ENCODE data around the gene AIG1. TPM values are rescaled to one million over a fixed set of nuclear protein-coding genes. Genes with fewer than 3 reads are reported as not detected.

Gene AIG1
- total RNA-seq, 1 donor from 2014 or later = 17.5 TPM

DNA sequence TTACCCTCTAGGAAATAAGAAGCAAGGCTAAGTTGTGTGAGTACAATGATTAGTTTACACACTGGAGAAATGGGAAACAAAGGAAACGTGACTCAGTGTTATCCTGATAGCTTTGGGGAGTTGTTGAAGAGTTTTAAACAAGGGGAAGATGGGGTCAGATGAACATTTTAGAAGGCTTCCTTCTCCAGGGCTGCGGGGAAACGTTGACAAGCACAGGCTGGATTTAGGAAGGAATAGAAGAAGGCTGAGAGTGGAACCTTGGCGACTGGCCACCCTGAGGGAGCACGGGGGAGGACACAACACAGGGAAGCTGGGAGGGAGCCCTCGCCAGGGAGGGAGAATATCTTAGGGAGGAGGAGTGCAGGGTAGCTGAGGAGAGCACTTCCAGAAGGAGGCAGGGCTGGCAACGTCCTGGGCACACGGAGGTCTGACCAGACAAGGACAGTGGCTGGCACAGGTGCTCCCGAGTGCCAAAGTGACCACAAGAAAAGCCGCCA lies 134.7 kb downstream of the AIG1 start:
- Mint-ChIP-seq H3K27me3 (ENCODE audit: unreplicated experiment) (no peaks in the 10 kb centered on the region), H3K4me1 (ENCODE audit: unreplicated experiment) (no peaks in the 10 kb centered on the region), H3K4me3 (ENCODE audit: unreplicated experiment) (no peak overlapping the region), H3K36me3 (ENCODE audit: low read depth, unreplicated experiment) (no peaks in the 10 kb centered on the region), H3K27ac (ENCODE audit: unreplicated experiment) (no peak overlapping the region), H3K9me3 (ENCODE audit: unreplicated experiment) (no peaks in the 10 kb centered on the region)
- no peak for DNase-seq (ENCODE audit: low spot score)
- TF ChIP-seq, protein P1, sequence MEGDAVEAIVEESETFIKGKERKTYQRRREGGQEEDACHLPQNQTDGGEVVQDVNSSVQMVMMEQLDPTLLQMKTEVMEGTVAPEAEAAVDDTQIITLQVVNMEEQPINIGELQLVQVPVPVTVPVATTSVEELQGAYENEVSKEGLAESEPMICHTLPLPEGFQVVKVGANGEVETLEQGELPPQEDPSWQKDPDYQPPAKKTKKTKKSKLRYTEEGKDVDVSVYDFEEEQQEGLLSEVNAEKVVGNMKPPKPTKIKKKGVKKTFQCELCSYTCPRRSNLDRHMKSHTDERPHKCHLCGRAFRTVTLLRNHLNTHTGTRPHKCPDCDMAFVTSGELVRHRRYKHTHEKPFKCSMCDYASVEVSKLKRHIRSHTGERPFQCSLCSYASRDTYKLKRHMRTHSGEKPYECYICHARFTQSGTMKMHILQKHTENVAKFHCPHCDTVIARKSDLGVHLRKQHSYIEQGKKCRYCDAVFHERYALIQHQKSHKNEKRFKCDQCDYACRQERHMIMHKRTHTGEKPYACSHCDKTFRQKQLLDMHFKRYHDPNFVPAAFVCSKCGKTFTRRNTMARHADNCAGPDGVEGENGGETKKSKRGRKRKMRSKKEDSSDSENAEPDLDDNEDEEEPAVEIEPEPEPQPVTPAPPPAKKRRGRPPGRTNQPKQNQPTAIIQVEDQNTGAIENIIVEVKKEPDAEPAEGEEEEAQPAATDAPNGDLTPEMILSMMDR (IDR thresholded peaks at IDR 0.05; ENCODE audit: unreplicated experiment) = no peak

DNA sequence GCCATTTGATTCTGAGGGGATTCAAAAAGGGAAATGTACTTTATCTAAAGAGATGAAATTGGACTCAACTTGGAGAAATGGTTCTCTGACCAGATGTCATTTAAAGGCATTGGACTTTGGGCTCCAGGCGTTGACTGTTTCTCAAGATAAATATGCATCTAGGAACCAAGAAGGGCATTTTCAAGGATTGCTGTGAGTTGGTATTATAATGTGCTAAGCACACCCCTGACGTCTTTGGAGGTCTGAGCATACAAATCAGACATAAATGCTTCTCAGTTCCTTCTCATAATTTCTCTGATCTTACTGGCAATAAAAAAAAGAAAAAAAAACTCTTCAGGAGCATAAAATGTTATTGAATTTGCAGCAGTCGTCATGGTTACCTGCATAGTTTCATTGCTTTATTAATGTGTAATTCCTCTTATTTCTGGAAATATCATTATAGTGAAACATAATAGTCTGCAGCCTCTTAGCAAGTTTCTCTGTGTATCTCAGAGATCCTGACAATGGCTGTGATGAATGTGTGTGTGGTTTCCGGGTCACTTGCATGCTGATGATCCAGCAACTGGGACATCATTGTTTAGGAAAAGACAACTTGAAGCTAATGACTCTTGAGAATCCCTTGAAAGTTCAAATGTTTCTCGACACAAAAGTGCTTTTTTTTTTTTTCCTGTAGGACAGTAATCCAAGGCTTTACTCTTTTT lies 136.0 kb downstream of the AIG1 start:
- no peak for DNase-seq (ENCODE audit: low spot score)
- Mint-ChIP-seq H3K27ac (ENCODE audit: unreplicated experiment) (no peak overlapping the region), H3K4me1 (ENCODE audit: unreplicated experiment) (no peaks in the 10 kb centered on the region), H3K4me3 (ENCODE audit: unreplicated experiment) (no peak overlapping the region), H3K9me3 (ENCODE audit: unreplicated experiment) (no peaks in the 10 kb centered on the region), H3K36me3 (ENCODE audit: low read depth, unreplicated experiment) (no peaks in the 10 kb centered on the region), H3K27me3 (ENCODE audit: unreplicated experiment) (no peaks in the 10 kb centered on the region)
- TF ChIP-seq, protein P1 (IDR thresholded peaks at IDR 0.05; ENCODE audit: unreplicated experiment) = no peak

DNA sequence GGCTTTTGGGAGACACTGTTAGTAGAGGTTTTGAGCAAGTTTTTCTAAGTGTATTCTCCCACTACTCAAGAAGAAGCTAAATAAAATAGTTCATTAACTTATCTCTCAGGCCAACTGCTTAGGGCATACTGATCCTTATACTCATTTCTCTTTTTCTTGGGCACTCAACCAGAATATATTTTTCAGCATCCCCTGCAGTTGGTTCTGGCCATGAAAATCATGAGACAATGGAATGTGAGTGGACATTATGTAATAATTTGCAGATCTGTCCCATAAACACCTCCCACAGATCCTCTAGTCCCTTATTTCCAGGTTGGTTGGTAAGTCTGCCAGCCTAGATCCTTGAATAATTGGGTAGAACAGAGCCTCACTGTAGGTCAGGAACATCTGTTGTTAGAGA lies 136.7 kb downstream of the AIG1 start:
- Mint-ChIP-seq H3K27ac (ENCODE audit: unreplicated experiment) (no peak overlapping the region), H3K27me3 (ENCODE audit: unreplicated experiment) (no peaks in the 10 kb centered on the region), H3K4me1 (ENCODE audit: unreplicated experiment) (no peaks in the 10 kb centered on the region), H3K36me3 (ENCODE audit: low read depth, unreplicated experiment) (no peaks in the 10 kb centered on the region), H3K9me3 (ENCODE audit: unreplicated experiment) (no peaks in the 10 kb centered on the region), H3K4me3 (ENCODE audit: unreplicated experiment) (no peak overlapping the region)
- TF ChIP-seq, protein P1 (IDR thresholded peaks at IDR 0.05; ENCODE audit: unreplicated experiment) = no peak
- DNase-seq (ENCODE audit: low spot score) = no peak

DNA sequence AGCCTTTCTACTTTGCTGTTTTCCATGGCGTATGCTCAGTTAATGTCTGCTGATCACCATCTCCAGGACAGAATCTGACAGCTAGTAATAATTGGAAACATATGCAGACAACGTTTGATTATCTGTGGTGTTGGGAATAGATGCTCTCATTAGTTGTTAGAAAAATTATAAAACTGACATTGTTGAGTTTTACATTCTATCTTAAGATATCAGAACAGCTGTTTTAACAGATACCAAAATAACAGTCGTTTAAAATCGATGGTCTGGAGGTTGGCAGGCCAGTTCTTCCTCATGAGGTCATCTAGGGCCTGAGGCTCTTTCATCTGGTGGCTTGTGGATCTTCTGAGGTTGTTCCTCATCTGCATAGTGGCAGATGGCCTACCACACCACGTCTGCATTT lies 137.6 kb downstream of the AIG1 start:
- H3K9me3 Mint-ChIP-seq (ENCODE audit: unreplicated experiment) = no peaks in the 10 kb centered on the region
- TF ChIP-seq, protein P1 (IDR thresholded peaks at IDR 0.05; ENCODE audit: unreplicated experiment) = no peak
- H3K4me3 Mint-ChIP-seq (ENCODE audit: unreplicated experiment) = no peak overlapping the region
- H3K4me1 Mint-ChIP-seq (ENCODE audit: unreplicated experiment) = no peaks in the 10 kb centered on the region
- H3K27me3 Mint-ChIP-seq (ENCODE audit: unreplicated experiment) = no peaks in the 10 kb centered on the region
- no peak for DNase-seq (ENCODE audit: low spot score)
- no peaks in the 10 kb centered on the region for H3K36me3 Mint-ChIP-seq (ENCODE audit: low read depth, unreplicated experiment)
- H3K27ac Mint-ChIP-seq (ENCODE audit: unreplicated experiment) = no peak overlapping the region

DNA sequence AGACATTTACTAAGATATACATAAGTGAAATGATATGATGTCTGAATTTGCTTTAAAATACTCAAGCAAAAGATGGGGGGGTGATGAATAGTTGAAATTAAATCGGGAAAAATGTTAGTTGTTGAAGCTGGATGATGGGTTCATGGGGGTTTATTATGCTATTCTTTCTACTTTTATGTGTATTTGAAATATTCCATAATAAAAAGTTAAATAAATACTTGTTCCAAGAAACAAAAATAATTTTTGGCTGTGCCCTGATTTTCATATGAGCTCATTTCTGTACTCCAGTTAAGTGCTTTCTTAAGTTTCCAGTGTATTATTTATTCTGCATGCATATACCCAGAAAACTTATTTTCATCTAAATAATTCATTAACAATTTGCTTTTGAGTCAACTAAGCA lies 138.6 kb downstream of the AIG1 start:
- Mint-ChIP-seq H3K4me3 (ENCODE audit: unreplicated experiment) (no peak overlapping the region), H3K9me3 (ENCODE audit: unreplicated experiment) (no peaks in the 10 kb centered on the region), H3K4me1 (ENCODE audit: unreplicated experiment) (no peaks in the 10 kb centered on the region), H3K27ac (ENCODE audit: unreplicated experiment) (no peak overlapping the region), H3K27me3 (ENCODE audit: unreplicated experiment) (no peaks in the 10 kb centered on the region), H3K36me3 (ENCODE audit: low read depth, unreplicated experiment) (no peaks in the 10 kb centered on the region)
- TF ChIP-seq, protein P1 (IDR thresholded peaks at IDR 0.05; ENCODE audit: unreplicated experiment) = no peak
- no peak for DNase-seq (ENCODE audit: low spot score)

Measured in endothelial cell (in vitro differentiated cells).